Muscle layer of colon (tissue), 2 donors: ENCODE data around the gene DYSF.

Experiments used
- H3K27ac ChIP-seq: one replicate; pipeline ENCODE4 v1.7.0; 2013; ENCODE audit warnings: low read depth, mild to moderate bottlenecking, low read length, moderate library complexity
- H3K27me3 ChIP-seq, 2 donors: one replicate each; pipeline ENCODE4 v1.7.0; 2013; ENCODE audit warnings: low read length in 2 of 2, mild to moderate bottlenecking in 2 of 2; ENCODE audit not compliant: insufficient read depth in 2 of 2, control insufficient read depth in 1 of 2
- H3K36me3 ChIP-seq: one replicate; pipeline ENCODE4 v1.7.0; 2013; ENCODE audit warnings: mild to moderate bottlenecking, low read length; ENCODE audit not compliant: insufficient read depth
- H3K4me1 ChIP-seq: one replicate; pipeline ENCODE4 v1.7.0; 2013; ENCODE audit warnings: mild to moderate bottlenecking, low read length; ENCODE audit not compliant: insufficient read depth
- H3K4me3 ChIP-seq, 2 donors: one replicate each; pipeline ENCODE4 v1.7.0; 2013; ENCODE audit warnings: low read length in 2 of 2, low read depth in 1 of 2, mild to moderate bottlenecking in 1 of 2, moderate library complexity in 1 of 2
- H3K9ac ChIP-seq: one replicate; pipeline ENCODE4 v1.7.0; 2013; ENCODE audit warnings: low read length
- H3K9me3 ChIP-seq: one replicate; pipeline ENCODE4 v1.7.0; 2013; ENCODE audit warnings: mild to moderate bottlenecking, low read length
- donor health status: abdominal sarcoma.
- donor health status: Adenocarcinoma of cecum.

DYSF gene

DNA sequence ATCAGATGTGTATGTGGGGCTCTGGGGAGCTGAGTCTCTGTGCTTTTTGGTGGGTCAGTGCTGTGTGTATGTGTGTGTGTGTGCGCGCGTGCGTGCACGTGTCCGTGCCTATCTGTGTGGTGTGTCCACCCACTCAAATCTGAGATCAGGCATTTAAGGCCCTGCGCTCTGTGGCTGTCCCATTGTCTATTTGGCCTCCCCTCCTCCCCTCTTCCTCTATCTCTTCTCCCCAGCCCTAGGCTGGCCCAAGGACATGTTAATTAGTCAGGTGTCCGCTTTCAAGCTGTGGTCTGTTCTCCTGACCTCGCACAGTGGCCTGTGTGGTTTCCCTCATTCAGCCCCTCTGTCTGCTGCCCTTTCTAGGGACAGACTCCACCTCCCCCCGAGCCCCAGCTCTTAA is 136.4 kb downstream of the DYSF start:
- peaks cover 13% of the 10 kb centered on the region for H3K4me1 ChIP-seq
- H3K4me3 ChIP-seq: no peak overlapping the region
- H3K27me3 ChIP-seq: no peaks in the 10 kb centered on the region
- H3K27ac ChIP-seq: no peak overlapping the region
- H3K9ac ChIP-seq: no peak overlapping the region
- no peaks in the 10 kb centered on the region for H3K9me3 ChIP-seq
- H3K36me3 ChIP-seq: peaks cover 9% of the 10 kb centered on the region

GRCh38 chr2:71591044-71591443 is 137.7 kb downstream of the DYSF start:
- no peaks in the 10 kb centered on the region for H3K27me3 ChIP-seq
- no peaks in the 10 kb centered on the region for H3K9me3 ChIP-seq
- no peak overlapping the region for H3K9ac ChIP-seq
- no peak overlapping the region for H3K27ac ChIP-seq
- H3K4me3 ChIP-seq: no peak overlapping the region
- peaks cover 9% of the 10 kb centered on the region for H3K36me3 ChIP-seq
- peaks cover 13% of the 10 kb centered on the region for H3K4me1 ChIP-seq

DNA sequence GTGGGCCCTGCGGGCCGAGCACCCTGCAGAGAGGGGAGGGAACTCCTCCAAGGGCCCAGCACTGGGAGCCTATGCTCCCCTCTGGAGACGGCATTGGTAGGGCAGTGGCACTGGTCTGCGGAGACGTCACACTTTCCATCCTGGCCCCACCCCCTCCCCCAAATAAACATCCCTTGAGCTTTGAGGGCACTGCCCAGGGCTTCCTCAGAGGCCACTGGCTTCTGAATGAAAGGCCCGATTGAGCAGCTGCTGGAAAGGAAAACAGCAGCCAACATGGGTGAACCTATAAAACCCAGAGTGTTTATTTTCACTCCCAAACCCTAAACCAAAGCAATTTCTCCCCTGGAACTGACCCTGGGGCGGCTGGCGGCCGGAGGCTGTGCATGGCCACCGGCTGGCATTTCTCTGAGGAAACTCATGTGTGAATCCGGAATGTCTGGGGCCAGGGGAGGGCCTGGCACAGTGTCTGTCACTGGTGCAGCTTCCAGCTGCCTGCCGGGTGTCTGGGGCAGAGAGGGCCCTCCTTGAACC is 138.9 kb downstream of the DYSF start:
- peaks cover 13% of the 10 kb centered on the region for H3K4me1 ChIP-seq
- no peak overlapping the region for H3K9ac ChIP-seq
- no peak overlapping the region for H3K4me3 ChIP-seq
- no peak overlapping the region for H3K27ac ChIP-seq
- H3K36me3 ChIP-seq: peaks cover 9% of the 10 kb centered on the region
- no peaks in the 10 kb centered on the region for H3K9me3 ChIP-seq
- no peaks in the 10 kb centered on the region for H3K27me3 ChIP-seq

DNA sequence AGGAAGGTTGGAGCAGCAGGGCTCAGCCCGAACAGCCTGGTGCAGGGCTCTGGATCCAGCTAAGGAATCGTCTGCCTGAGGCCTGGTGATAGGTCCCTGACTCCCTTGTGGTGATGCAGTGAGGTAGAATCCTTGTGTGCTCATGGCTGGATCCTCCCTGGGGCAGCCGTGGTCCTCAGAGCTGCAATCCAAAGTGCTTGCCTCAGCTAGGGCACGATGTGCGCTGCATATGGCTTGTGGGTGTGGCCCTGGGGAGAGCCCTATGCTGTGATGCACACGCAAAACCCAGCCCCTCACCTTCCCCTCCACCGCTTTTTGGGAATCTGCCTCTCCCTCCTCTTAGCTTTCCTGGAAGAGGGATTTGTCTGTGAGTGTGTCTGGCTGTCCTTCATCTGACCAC is 142.2 kb downstream of the DYSF start:
- H3K4me1 ChIP-seq: peaks cover 13% of the 10 kb centered on the region
- H3K36me3 ChIP-seq: peaks cover 7% of the 10 kb centered on the region
- H3K4me3 ChIP-seq: no peak overlapping the region
- no peak overlapping the region for H3K27ac ChIP-seq
- no peaks in the 10 kb centered on the region for H3K27me3 ChIP-seq
- H3K9me3 ChIP-seq: no peaks in the 10 kb centered on the region
- no peak overlapping the region for H3K9ac ChIP-seq

DNA sequence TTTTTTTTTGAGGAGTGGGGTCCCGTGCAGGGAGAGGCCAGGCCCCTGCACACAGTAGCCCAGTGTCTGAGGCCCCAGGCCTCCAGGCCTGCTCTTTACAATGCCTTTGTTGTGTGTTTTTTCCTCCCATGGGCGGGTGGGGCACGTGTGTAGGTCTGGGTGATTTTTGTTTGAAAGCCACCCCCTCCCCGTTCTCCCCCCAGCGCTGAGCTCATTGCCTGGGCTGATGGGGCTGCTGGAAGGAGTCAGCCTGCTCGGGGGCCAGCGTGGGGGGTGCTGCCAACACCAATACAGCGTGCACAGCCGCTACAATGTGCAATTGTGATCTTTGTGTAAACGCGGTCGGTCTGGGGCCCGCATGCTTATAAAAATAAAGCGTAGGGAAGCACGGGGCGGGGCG is 142.7 kb downstream of the DYSF start:
- Histone ChIP-seq H3K27ac (no peak overlapping the region), H3K27me3 (no peaks in the 10 kb centered on the region), H3K4me1 (peaks cover 13% of the 10 kb centered on the region), H3K9me3 (no peaks in the 10 kb centered on the region), H3K4me3 (no peak overlapping the region), H3K9ac (no peak overlapping the region), H3K36me3 (peaks cover 4% of the 10 kb centered on the region)

- no peaks in the 10 kb centered on the region for H3K9me3 ChIP-seq
Measured at GRCh38 chr2:71597756-71598155, 144.4 kb downstream of the DYSF start.

DNA sequence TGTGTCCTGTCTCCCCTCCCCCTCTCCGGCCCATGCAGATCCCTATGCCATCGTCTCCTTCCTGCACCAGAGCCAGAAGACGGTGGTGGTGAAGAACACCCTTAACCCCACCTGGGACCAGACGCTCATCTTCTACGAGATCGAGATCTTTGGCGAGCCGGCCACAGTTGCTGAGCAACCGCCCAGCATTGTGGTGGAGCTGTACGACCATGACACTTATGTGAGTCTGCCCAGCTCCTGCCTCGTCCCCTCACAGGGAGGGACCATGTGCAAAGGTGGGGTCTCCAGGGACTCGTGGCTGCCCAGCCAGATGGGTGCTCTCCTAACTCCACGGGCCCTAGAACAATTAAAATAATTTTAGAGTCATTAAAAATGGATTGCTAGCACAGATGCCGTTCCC is 145.2 kb downstream of the DYSF start:
- peaks cover 8% of the 10 kb centered on the region for H3K36me3 ChIP-seq

More at GRCh38 chr2:71597756-71598155, 144.4 kb downstream of the DYSF start:
- no peak overlapping the region for H3K9ac ChIP-seq
- H3K36me3 ChIP-seq: peaks cover 5% of the 10 kb centered on the region
- no peaks in the 10 kb centered on the region for H3K4me1 ChIP-seq
- H3K27ac ChIP-seq: no peak overlapping the region
- H3K27me3 ChIP-seq: no peaks in the 10 kb centered on the region
- H3K4me3 ChIP-seq: no peak overlapping the region

GRCh38 chr2:71599038-71599437 is 145.7 kb downstream of the DYSF start:
- H3K27me3 ChIP-seq: no peaks in the 10 kb centered on the region
- H3K36me3 ChIP-seq: peaks cover 8% of the 10 kb centered on the region
- H3K4me3 ChIP-seq: no peak overlapping the region
- H3K4me1 ChIP-seq: no peaks in the 10 kb centered on the region
- no peak overlapping the region for H3K9ac ChIP-seq
- H3K27ac ChIP-seq: no peak overlapping the region
- no peaks in the 10 kb centered on the region for H3K9me3 ChIP-seq

More for the DNA sequence above, 145.2 kb downstream of the DYSF start:
- Histone ChIP-seq H3K27ac (no peak overlapping the region), H3K9me3 (no peaks in the 10 kb centered on the region), H3K4me1 (no peaks in the 10 kb centered on the region), H3K27me3 (no peaks in the 10 kb centered on the region), H3K4me3 (no peak overlapping the region), H3K9ac (no peak overlapping the region)

DNA sequence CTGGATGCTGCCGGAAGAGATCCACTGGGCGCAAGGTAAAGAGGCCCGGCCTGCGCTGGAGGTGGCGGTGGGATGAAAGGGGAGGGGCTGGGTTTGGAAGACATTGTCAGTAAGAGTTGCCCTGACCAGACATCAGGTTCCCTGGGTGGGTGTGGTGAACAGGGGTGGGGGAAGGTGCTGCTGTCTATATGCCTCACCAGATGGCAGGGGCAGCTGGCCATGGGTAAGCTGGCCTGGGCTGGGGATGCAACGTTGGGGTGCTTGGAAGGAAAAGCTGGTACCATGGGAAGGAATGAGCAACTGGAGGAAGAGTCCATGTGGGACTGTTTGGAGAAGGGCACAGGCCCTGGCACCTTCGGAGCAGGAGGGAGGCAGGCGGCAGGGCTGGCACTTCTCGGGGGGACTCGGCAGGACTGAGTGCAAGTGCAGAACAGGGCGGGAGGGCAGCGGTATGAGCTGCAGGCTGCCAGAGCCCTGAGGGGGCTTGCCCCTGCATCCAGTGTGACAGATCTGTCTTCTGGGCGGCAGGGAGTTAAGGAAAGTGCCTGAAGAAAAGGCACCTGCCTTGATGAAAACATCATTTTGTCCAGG is 146.4 kb downstream of the DYSF start:
- H3K36me3 ChIP-seq: peaks cover 8% of the 10 kb centered on the region
- H3K9ac ChIP-seq: no peak overlapping the region
- no peak overlapping the region for H3K4me3 ChIP-seq
- no peaks in the 10 kb centered on the region for H3K4me1 ChIP-seq
- no peak overlapping the region for H3K27ac ChIP-seq
- H3K9me3 ChIP-seq: no peaks in the 10 kb centered on the region
- no peaks in the 10 kb centered on the region for H3K27me3 ChIP-seq

- H3K9ac ChIP-seq: no peak overlapping the region
- H3K4me1 ChIP-seq: no peaks in the 10 kb centered on the region
- no peak overlapping the region for H3K27ac ChIP-seq
- peaks cover 8% of the 10 kb centered on the region for H3K36me3 ChIP-seq
- no peak overlapping the region for H3K4me3 ChIP-seq
- H3K9me3 ChIP-seq: no peaks in the 10 kb centered on the region
- no peaks in the 10 kb centered on the region for H3K27me3 ChIP-seq
Measured at GRCh38 chr2:71600555-71600954, 147.2 kb downstream of the DYSF start.

DNA sequence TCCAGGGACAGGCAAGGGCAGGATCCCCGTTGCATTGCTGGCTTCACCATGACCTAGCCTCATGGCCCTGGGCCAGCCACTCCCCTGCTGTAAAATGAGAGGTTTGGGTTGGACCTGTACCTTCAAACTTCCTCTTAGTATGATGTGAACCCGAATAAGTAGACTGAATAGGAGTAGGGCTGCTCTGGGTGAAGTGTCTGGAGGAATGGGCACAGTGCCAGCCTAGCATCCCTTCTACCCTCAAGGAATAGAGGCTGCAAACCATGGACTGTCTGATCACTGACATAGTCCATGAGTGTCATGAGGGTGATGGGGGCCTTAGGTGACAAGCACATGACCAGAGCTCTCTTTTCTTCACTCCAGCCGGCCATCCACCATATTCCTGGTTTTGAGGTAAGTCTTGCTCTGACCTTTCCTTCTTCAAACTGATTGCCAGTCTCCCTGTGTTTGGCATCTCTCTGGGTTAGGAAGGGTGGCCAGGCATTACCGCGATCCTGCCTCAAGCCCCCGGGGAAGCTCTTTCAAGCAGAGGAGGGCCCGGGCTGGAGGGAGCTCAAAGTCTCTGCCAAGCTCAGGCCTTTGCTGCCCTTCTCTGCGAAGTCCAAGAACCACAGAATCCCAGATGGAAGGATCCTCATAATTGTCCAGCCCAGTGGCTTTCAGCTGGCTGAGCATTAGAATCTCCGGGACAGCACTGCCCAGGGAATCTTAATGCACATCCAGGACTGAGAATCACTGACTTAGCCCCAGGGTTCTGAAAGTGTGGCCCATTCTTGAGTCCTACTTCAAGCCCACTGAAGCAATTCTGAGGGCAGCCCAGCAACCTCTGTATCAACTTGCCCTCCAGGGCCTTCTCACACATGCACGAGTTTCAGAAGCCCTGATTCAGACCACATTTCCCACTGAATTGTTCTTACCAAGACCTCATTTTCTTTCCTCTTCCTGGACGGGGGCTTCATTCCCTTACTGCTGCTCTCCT is 148.1 kb downstream of the DYSF start:
- Histone ChIP-seq H3K9me3 (no peaks in the 10 kb centered on the region), H3K9ac (no peak overlapping the region), H3K4me1 (no peaks in the 10 kb centered on the region), H3K27me3 (no peaks in the 10 kb centered on the region), H3K27ac (no peak overlapping the region), H3K36me3 (peaks cover 8% of the 10 kb centered on the region), H3K4me3 (no peak overlapping the region)
